Stimulated activated CD8-positive, alpha-beta memory T cell treated with anti-CD3 and anti-CD28 coated beads, Interleukin-12 subunit alpha, Interleukin-12 subunit beta, amount 100 ng/mL, for 24 hours (primary cell): ENCODE data around the gene PAQR6.

ENCODE experiments used
- DNase-seq: peaks from one replicate; pipeline ENCODE4 v3.0.0-alpha.2; 2020; ENCODE audit errors: extremely low read depth

The PAQR6 gene

GRCh38 chr1:156247460-156248322 lies at the start of gene PAQR6:
TSS of gene PAQR6 (minus strand) at chr1:156248056. CDS start at chr1:156246731, 1,325 bp downstream.
- DNase-seq: no peak

GRCh38 chr1:156295391-156295947 lies 47.6 kb upstream of the PAQR6 start, which contains the start of gene GLMP:
TSS of gene GLMP (minus strand) at chr1:156295679. CDS start at chr1:156295645, 34 bp downstream.
- DNase-seq: no peak

GRCh38 chr1:156293895-156294294 lies 46.0 kb upstream of the PAQR6 start:
- DNase-seq: no peak

GRCh38 chr1:156293098-156293434 lies 45.2 kb upstream of the PAQR6 start:
- DNase-seq: no peak

GRCh38 chr1:156291226-156292061 lies 43.6 kb upstream of the PAQR6 start:
- DNase-seq: no peak

GRCh38 chr1:156289857-156290256 lies 42.0 kb upstream of the PAQR6 start:
- DNase-seq: no peak

GRCh38 chr1:156286061-156286460 lies 38.2 kb upstream of the PAQR6 start:
- no peak for DNase-seq

GRCh38 chr1:156285437-156285836 lies 37.6 kb upstream of the PAQR6 start:
- DNase-seq: no peak

GRCh38 chr1:156284757-156285156 lies 36.9 kb upstream of the PAQR6 start:
- DNase-seq: no peak

GRCh38 chr1:156284112-156284511 lies 36.3 kb upstream of the PAQR6 start, which contains the start of gene TMEM79:
TSS of gene TMEM79 (plus strand) at chr1:156284325. CDS start at chr1:156285227, 902 bp downstream.
- no peak for DNase-seq

- DNase-seq: no peak
Observed at GRCh38 chr1:156283521-156283920, 35.7 kb upstream of the PAQR6 start.

- DNase-seq: peak; percentile 88
Observed at GRCh38 chr1:156282479-156283222, 34.8 kb upstream of the PAQR6 start, which contains the start of gene SMG5. TSS of gene SMG5 (minus strand) at chr1:156282825. CDS start at chr1:156282680, 145 bp downstream.

GRCh38 chr1:156281693-156282478 lies 34.0 kb upstream of the PAQR6 start:
- DNase-seq: no peak

GRCh38 chr1:156281281-156281680 lies 33.4 kb upstream of the PAQR6 start:
- DNase-seq: no peak

- no peak for DNase-seq
Observed at GRCh38 chr1:156279837-156280236, 32.0 kb upstream of the PAQR6 start.

- DNase-seq: no peak
Observed at GRCh38 chr1:156276966-156277381, 29.1 kb upstream of the PAQR6 start.

- DNase-seq: no peak
Observed at GRCh38 chr1:156276532-156276931, 28.7 kb upstream of the PAQR6 start.

- no peak for DNase-seq
Observed at GRCh38 chr1:156270314-156270713, 22.5 kb upstream of the PAQR6 start.

GRCh38 chr1:156268336-156268735 lies 20.5 kb upstream of the PAQR6 start:
- no peak for DNase-seq

- DNase-seq: no peak
Observed at GRCh38 chr1:156266051-156266450, 18.2 kb upstream of the PAQR6 start.

GRCh38 chr1:156263288-156263655 lies 15.4 kb upstream of the PAQR6 start:
- no peak for DNase-seq
